Measurements from ENCODE around the gene P4HA1.
"Not testable (repeated sequence)": the region's sequence is repeated elsewhere in the genome, so short reads cannot be mapped to it uniquely, and the experiment has no call there.

GRCh38 chr10:73026623-73027022 lies 70.0 kb downstream of the P4HA1 start:
- not testable (repeated sequence) for TF ChIP-seq POLR2A (IDR thresholded peaks at IDR 0.05; ENCODE audit: low read length); GATA1 (IDR thresholded peaks at IDR 0.05; ENCODE audit: low read depth, low read length)
